HTERT RPE-1 (cell line): ENCODE measurements around the gene MEF2C.

Experiments used
- in situ Hi-C: fragments of 300-500 bp; cut with MboI; formaldehyde crosslinking; loops from 4 replicates; pipeline ENCODE4 v1.14.3; 2020; ENCODE audit warnings: low sequenced_read_pairs

The MEF2C gene

DNA sequence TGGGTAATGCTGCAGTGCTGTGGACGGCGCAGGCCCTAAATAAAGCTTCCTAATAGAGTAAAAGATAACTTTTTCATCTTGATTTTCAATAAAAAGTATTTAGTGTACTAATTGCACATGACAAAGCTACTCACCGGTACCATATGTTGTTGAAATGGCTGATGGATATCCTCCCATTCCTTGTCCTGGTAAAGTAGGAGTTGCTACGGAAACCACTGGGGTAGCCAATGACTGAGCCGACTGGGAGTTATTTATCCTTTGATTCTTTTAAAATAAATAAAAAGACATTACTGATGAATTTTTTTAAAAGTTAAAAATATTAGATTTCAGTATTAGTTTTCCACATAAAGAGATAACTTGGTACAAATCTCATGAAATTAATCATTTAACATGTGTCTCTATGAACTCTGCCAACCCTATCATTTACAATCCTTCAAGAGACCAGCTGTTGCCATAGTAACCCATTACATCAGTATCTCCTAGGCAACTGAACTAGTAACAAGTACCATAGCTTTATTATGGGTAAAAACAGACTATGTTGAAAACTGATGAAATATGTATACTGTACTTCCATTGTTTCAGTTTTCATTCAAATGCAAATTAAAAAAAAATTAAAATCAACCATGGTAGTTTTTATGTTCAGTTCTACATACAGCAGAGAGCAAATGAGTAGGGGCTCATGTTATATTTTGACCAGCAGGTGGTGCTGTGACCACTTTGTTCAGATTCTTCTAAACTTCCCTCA lies 153.7 kb downstream of the MEF2C start:
- in situ Hi-C loops = no loop called here

DNA sequence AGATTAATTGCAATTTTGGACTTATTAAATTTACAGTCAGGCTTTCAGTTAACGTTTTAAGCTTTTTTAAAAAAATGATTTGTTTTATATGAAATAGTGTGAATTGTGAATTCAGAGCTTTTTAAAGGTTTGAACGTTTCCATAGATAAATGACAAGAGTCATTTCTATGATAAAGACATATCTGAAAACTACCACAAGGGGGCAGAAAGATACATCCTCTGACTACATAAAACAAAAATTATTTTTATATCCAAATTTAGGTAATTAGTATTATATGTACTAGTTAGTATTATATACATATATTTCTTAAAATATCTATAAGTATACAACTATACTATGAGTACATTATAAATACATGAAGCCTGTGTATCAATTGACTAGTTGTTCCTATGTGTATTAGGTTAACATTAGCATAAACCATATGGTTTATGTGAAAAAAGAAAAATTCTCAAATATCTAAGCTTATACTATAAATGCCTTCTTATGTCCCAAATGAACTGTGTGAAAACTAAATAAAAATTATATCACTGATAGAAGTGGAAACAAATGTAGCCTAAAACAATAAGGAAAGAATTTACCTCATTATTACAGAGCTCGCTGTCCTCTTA lies 155.2 kb downstream of the MEF2C start:
- in situ Hi-C loops = no loop called here

DNA sequence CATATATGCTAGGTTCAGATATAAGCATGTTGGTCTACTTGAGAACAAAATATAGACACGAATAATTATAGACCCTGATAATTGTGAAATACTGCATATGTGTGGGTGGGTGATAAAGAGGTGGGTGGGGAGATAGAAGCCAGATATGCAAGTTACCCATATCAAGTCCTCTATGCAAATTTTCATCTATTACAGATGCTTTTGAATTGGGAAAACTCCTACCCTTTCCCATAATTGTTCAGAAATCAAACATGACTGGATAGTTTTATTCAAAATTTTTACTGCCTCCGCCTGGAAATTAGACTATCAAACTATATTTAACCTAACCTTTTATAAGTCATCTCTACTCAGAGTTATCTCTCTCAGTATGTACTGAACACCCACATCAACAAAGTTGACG lies 157.5 kb downstream of the MEF2C start:
- in situ Hi-C loops = no loop called here

DNA sequence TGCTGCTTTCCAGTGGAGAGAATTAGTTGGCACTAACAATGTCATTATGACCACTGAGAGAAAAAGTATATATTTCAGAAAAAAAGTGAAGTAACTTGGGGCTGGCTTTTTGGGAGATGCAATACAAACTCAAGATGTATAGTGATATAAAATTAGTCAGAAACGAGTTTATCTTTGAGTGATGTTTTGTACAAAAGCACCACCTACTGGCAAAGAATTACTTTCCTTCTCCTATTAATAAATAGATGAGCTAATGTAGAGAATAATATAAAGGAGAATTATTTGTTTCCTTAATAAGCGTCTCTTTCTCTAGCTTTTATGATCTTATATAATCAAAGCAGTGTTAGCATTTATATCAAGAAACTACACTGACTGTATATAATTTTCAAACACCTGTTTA lies 158.8 kb downstream of the MEF2C start:
- in situ Hi-C loops = no loop called here

DNA sequence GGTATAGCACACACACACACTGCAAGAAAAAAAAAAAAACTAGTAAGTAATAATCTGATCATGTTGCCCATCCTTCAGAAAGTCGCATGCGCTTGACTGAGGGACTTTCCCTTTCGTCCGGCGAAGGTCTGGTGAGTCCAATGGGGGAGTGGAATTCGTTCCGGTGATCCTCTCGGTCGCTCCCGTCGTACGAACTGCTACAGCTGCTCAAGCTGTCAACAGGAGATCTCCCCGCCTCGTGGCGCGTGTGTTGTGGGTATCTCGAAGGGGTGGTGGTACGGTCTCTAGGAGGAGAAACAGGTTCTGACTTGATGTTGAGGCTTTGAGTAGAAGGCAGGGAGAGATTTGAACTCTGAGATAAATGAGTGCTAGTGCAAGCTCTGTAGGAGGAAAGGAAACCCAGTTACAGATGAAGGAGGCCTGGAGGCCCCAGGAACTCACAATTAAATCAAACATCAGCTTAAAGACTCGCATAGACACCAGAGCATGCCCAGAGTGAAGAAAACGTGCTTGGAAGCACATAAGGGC lies 160.4 kb downstream of the MEF2C start:
- in situ Hi-C loops = no loop called here

DNA sequence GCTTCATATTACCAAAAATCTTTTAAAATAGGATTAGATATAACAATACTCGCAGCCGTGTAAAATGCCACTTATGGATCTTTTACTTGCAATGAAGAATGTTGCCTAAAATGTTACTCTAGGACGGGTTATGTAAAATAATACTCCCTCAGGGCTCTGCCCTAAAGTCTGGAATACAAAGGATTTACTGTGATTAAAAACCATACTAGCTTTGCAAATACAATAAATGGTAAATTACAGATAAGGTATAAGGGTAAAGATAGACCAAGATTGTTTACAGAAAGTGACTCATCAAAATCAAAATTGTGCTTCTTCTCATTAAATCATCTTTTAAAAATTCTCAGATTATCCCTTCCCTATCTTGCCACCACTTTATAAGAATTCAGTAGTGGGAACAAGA lies 163.6 kb downstream of the MEF2C start:
- in situ Hi-C loops = no loop called here

DNA sequence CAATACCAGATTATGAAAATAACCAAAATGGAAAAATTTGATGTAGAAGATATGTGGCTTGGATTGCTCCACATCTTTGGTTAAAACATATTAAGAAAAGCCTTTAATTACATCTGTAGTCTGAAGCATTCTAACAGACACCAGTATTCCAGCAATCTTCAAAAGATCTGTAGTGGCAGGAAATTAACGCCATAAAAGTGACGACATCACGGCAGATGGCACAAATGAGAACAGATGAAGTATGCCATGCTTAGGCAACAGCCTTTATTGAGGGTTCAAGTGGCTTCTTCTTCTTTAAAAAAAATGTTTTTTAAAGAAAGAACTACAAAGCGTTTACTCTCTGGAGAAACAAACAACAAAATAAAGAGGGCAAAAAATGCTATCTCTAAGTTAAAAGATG lies 164.2 kb downstream of the MEF2C start:
- in situ Hi-C loops = no loop called here

DNA sequence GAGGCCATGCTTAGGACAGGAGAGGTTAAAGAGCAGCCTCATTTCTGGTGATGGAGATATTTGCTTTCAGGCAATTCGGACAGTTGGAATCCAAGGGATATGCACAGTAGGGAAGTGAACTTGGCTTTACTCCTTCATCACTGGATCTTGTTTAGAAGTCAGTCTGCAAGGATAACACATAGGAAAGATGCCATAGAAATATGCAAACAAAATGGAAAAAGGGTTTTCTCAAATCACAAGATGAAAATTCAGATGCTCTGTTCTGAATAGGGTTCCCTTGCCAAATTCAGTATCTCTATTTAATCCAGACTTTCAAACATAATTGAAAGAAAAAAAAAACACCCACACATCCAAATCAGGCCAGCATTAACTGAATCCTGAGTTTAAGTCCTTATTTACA lies 166.9 kb downstream of the MEF2C start:
- in situ Hi-C loops = no loop called here

DNA sequence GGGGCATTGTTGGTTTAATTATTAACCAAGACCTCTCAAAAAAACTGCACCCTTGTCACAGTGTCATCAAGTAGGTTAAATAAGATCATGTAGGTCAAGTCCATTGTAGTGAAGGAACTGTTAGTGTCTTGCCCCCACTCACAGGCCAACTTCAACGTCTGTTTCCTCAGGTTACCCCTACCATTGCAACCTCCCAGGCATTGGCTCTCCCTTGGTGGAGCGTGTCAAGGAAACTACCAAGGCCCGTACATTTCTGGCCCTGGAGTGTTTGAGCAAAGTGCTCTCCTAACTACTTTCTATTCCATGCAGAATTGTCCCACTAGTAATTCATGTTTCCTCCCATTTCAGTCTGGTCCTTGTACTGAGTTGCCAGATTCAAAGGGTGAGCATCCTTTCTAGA lies 167.5 kb downstream of the MEF2C start:
- in situ Hi-C loops = no loop called here

DNA sequence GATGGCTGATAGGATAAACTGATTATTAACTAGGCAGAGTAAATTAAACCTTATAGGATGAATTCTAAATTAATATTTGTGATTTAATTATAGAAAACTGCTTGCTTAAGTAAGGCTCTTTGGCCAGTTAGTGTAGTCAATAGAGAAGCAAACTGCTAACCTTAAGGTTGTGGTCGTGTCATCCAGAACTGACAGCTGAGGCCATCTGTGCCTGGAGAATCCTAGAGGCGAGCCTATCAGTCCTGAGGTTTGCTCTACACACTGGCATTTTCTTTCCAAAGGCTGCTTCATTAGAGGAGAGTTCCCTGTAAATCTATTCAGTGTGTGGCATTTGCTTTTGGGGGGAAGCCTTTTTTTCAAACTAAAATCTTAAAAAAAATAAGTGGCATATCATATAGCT lies 169.2 kb downstream of the MEF2C start:
- in situ Hi-C loops = no loop called here

DNA sequence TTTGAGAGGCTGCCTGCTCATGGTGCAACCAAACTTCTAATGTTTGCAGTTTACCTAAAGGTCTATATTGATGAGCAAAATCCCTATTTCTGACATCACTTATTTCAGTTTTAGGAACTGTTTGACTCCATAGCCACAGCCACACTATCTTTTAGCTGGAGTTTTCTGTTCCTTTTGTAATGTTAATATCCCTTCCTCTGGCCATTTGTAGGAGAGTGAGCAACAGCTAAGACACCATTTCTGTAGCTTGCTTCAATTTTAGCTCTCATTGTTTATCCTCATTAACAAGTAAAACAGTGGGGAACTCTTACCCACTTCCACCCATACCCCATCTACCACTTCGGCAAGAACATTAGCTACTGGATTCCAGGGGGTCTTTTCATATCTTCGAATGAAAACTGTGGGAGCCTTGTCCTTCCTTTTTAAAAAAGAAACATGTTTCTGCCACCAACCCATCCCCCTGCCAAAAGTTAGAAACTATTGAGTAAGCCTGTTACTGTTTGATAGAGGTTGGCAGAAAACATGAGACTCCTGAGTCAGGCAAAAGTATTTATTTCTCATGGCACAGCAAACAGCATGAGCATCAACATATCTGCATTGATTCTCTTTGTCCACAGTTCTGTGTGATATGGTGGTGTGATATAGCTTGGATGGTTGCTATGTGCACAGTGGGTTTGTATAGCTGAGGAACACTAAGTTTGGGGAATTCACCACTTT lies 174.1 kb downstream of the MEF2C start:
- in situ Hi-C loops = no loop called here

DNA sequence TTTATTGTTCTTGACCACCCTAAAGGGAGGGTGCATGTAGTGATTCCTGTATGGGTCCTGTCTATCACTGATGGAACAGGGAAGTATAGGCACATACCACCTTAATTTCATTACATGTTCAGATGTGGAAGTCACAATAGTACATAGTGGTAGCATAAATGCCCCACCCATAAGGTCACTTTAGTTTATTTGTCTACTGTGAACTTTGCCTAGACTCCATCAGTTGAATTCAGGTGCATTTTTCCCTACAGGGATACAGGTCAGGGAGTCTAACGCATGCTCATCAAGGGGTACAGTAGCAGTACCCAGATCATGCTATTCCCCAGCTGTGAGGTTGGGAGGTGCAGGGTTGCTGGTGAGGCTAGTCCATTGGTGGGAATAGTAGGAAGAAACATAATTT lies 175.0 kb downstream of the MEF2C start:
- in situ Hi-C loops = no loop called here

DNA sequence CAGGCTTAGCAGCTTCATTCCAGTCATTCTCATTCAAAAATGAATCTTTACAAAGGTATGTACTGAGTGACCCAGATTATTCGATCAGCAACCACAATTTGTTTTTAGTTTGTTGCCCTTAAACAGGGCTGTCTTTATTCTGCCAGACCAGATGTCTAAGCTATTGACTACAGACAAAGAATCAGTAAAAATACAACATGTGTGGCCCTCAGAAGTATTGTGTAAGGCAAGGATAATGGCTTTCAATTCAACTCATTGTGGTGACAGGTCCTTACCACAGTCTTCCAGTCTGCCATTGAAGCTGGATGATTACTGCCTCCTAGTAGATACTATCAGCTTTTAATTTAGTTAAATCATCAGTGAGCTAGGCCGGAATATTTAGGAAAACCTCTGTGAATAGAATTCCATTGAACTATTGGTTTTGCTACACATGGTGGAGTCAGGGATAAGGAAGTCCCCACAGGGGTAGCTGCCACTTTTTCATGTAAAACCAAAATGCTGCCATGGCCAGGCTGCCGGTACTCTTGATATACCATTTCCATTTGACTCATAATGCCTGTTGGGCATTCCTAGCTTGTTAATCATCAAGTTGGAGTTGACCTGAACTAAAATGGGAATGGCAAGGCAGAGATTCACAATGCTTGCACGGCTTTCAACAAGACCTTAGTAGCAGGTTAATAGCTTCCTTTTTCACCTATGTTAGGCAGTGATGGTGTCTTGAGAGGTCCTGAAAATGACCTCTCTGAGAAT lies 175.6 kb downstream of the MEF2C start:
- in situ Hi-C loops = no loop called here

DNA sequence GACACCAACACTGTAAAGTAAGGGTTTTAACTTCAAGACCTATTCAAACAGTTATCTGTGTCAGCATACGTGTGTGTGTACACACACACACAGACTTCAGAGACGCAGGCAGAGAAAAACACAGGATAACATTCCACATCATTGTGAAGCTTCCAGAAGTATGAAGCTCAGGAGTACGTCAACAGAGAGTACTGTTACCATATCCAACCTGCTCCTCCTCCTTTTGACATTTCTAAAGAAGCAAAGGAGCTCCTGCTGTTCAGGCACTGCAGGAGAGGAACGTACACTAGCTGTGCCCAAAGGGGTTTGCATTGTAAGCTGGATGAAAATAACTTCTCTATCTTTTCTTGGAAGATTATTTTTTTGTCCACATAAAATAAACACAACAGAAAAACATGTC lies 180.7 kb downstream of the MEF2C start:
- in situ Hi-C loops = no loop called here

DNA sequence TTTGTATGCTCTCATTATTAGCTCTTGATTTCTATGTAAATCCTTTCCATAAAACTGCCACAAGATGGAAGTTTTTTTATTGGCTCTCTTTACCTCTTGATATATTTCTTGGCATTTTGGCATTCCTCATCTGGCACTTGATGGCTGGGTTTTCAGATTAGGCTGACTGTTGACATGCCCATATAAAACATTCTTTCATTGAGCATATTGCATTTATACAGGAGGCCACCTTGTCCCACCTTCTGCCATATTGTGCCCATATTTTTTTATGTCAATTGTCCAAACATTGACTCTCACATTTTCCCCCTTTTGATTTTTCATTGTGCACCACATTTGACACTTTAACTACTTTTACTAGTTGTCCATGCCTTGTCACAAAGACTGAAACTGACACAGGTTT lies 182.9 kb downstream of the MEF2C start:
- in situ Hi-C loops = no loop called here

DNA sequence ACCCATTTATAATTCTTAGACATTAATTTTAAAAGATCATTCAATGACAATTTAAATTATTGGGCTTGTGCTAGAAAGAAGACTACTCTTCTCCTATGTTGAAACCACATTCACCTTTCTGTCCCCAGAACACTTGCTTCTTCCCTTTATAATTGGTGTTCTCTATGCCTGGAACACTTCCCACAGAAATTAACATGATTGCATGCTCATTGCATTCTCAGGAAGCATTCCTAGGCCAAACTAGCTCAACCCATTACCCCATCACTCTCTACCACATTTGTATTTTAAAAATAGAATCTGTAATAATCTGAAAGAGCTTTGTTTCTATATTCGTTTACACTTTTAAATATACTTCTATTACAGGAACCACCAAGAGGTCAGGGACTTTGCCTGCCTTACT lies 184.7 kb downstream of the MEF2C start:
- in situ Hi-C loops = no loop called here

DNA sequence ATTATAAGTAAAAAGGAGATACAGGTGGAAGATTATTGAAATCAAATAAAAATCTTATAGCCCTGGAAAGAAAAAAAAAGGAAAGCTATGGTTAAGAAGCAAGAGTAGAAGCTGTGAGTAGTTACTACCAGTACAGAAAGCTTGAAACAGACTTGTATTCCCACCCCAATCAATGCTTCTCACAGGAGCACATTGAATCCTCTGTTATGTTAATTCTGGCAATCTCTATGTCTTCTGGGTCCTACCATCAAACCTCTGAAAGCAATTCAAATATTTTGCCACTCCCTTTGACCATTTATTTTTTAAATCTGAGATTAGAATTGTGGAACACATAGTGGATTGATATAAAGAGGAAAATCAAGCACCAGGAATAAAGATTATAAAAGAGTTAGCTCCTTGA lies 186.5 kb downstream of the MEF2C start:
- in situ Hi-C loops = no loop called here

DNA sequence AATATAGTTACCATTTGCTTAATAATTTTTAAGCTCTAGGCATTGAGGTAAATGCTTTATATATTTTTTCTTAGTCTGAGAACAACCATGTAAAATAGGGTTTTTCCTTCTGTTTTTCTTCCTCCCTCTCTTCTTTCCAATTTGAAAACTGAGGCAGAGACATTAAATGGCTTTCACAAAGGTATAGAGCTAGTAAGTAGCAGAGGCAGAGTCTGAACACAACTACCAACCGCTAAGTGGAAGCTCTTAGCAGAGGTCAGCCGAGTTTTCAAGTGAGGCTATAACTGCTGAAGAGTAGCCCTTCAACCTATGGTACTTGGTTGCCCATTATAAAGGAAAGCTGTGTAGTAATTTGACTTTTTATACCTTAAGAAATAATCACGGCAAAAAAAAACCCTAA lies 187.1 kb downstream of the MEF2C start:
- in situ Hi-C loops = no loop called here

DNA sequence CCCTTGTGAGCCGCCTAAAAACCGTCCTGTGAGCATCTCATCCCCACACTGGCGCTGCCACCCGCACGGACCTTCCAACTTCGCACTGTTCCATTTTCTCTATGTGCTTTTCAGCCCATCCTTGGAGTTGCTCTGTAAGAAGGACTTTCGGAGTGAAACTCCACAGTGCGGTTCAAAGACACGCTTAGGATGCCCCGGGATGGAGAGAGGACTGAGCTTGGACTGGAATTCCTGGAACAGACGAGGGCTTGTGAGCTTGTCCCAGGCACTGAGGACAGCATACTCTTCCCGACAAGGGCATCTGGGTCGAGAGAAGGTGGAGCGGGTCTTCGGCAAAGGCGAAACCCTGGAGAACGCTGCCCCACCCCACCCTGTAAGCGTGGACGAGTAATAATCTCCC lies 187.8 kb downstream of the MEF2C start:
- in situ Hi-C loops = no loop called here

DNA sequence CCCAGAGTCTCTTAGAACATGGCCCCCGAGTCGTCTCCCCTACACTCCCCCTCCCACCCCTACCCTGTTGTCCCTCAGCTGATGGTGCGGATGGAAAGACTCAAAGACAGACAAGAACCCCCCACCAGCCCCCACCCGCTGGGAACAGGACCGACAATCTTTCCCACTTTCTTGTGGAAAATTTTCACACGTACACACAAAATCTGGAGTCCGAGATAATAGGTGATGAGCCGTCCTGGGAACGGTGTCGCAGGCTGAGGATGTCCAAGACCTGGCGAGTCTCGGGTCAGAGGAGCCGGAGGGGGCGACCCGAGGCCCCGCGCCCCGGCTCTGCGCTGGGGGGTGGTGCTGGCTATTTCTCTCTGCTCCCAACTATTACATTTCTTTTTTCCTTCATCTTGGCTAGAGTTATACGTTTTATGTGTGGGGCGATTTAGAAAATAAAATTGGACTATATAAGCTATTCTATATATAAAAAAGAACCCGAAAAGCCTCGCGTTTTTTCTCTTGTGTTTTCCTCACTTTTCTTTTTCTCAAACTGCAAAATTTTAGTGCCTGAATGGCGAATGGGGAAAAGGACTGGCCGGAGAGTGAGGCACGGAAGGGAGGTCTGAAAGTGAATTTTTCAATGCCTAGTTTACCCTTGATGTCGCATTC lies 188.8 kb downstream of the MEF2C start:
- in situ Hi-C loops = no loop called here
